Endodermal cell (in vitro differentiated cells): Measurements from ENCODE around the gene PRRG2. TPM values are rescaled to one million over a fixed set of nuclear protein-coding genes. Genes with fewer than 3 reads are reported as not detected.

Experiments used
- DNase-seq: peaks from one replicate; pipeline ENCODE4 v3.0.0-alpha.2; 2017
- H3K27ac ChIP-seq: 2 replicates; pipeline ENCODE4 v1.5.1; 2013; ENCODE audit warnings: mild to moderate bottlenecking, low read depth, low read length, moderate library complexity
- H3K27me3 ChIP-seq: 2 replicates; pipeline ENCODE4 v1.6.1; 2013; ENCODE audit warnings: mild to moderate bottlenecking, low read length, moderate library complexity; ENCODE audit not compliant: insufficient read depth, control insufficient read depth, poor library complexity, severe bottlenecking
- H3K36me3 ChIP-seq: 2 replicates; pipeline ENCODE4 v1.7.0; 2013; ENCODE audit warnings: mild to moderate bottlenecking, low read length, moderate library complexity; ENCODE audit not compliant: control insufficient read depth, insufficient read depth
- H3K4me1 ChIP-seq: one replicate; pipeline ENCODE4 v1.7.0; 2013; ENCODE audit warnings: low read length; ENCODE audit not compliant: control insufficient read depth, insufficient read depth
- H3K4me3 ChIP-seq: 2 replicates; pipeline ENCODE4 v1.5.1; 2013; ENCODE audit warnings: mild to moderate bottlenecking, low read length, moderate library complexity
- H3K9ac ChIP-seq: 2 replicates; pipeline ENCODE4 v1.6.1; 2013; ENCODE audit warnings: mild to moderate bottlenecking, low read length, moderate library complexity; ENCODE audit not compliant: poor library complexity, severe bottlenecking; ENCODE audit errors: extremely low read depth
- H3K9me3 ChIP-seq: 2 replicates; pipeline ENCODE4 v1.6.1; 2013; ENCODE audit warnings: mild to moderate bottlenecking, low read length, moderate library complexity; ENCODE audit not compliant: control insufficient read depth
- H3K27ac Mint-ChIP-seq: 2 replicates; pipeline ENCODE4 v1.8.0; 2020; ENCODE audit warnings: mixed read lengths
- H3K27me3 Mint-ChIP-seq: 2 replicates; pipeline ENCODE4 v1.8.0; 2021; ENCODE audit warnings: mild to moderate bottlenecking, mixed read lengths; ENCODE audit not compliant: insufficient read depth
- H3K36me3 Mint-ChIP-seq: 2 replicates; pipeline ENCODE4 v1.8.0; 2020; ENCODE audit warnings: low read depth, mixed read lengths
- H3K4me1 Mint-ChIP-seq: 2 replicates; pipeline ENCODE4 v1.8.0; 2020; ENCODE audit warnings: mixed read lengths
- H3K4me3 Mint-ChIP-seq: 2 replicates; pipeline ENCODE4 v1.8.0; 2020; ENCODE audit warnings: mild to moderate bottlenecking, moderate library complexity, mixed read lengths
- H3K9me3 Mint-ChIP-seq: 2 replicates; pipeline ENCODE4 v1.8.0; 2020; ENCODE audit warnings: mild to moderate bottlenecking, mixed read lengths
- WGBS, 2 experiments: methylation state at CpG; one replicate each; pipeline versions ENCODE4 v1.1.5 to v1.1.7; 2013; ENCODE audit warnings: missing lambda C conversion rate in 2 of 2, mixed read lengths in 1 of 2; ENCODE audit not compliant: insufficient coverage in 1 of 2, insufficient read length in 1 of 2; 5-methylcytosine and 5-hydroxymethylcytosine counted together
- total RNA-seq, 2 donors: library from RNA; stranded (reverse); fragmentation: NEBNext Ultra II Directional in 1 of 2; extraction: Animal tissue kit (Norgen Biotek cat#: 25700) in 1 of 2; gene quantifications; 2 replicates in 1 of 2; 3 replicates in 1 of 2; pipeline ENCODE4 v1.2.1, GENCODE V29; 2021
- TF ChIP-seq, protein P1 (sequence below): fragments of 200-600 bp; sonication (generic); conservative IDR thresholded peaks from 2 replicates; pipeline ENCODE4 v1.5.0; 2021; ENCODE audit warnings: antibody characterized with exemption, mild to moderate bottlenecking

The PRRG2 gene
- total RNA-seq, 2 donors from 2014 or later: 3.7 to 6.9 TPM

DNA sequence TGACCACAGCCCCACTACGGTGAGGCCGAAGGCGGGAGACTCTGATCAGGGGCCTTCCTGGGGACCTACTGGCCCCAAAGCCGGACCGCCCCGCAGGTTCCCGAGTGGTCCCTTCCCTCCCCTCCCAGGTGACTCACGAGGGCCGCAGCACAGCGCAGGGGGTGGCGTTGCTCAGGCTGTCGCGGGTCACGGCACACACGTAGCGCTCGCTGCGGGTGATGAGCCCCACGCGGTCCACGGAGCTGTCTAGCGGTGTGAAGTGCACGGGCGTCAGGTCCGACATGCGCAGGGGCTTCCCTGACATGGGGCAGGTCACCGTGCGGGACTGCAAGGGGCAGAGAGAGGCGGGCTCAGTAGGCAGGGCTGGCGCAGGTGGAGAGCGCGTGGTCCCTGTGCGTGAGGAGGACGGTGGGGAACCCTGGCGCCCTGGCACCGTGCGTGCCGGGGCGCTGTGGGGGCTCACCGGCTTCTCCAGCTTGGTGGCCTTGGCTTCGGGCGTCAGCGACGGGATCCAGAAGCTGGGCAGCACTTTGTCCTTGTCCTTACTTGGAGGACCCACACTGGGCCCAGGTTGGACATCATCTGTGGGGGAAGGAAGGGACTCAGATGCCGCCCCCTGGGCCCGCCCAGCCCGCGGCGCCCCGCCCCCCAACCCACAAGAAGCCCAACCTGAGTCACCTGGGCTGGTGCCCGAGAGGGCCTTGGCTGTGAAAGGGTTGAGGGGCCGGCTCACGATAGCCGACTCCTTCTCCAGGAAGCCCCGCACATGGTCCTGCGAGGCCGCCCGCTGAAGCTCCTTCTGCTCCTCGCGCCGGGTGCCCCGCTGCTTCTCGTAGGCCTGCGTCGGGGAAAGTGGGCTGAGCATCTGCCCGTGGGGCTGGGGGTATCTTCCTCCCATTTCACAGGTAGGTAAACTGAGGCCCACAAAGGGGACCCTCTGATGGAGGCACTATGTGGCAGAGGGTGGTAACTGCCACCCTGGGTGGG lies 24.4 kb upstream of the PRRG2 start:
- H3K36me3 ChIP-seq: peaks cover 50% of the 10 kb centered on the region
- no peak overlapping the region for H3K4me3 ChIP-seq
- no peak overlapping the region for H3K9ac ChIP-seq
- WGBS, 2 experiments: 74 to 79% methylated on average over 22 to 66 of the region's 66 CpGs
- Mint-ChIP-seq H3K9me3 (no peaks in the 10 kb centered on the region), H3K27ac (peak overlapping the region; percentile 70), H3K36me3 (peaks cover 55% of the 10 kb centered on the region), H3K4me3 (peak overlapping the region; percentile 44), H3K4me1 (peaks cover 2% of the 10 kb centered on the region), H3K27me3 (no peaks in the 10 kb centered on the region)
- no peaks in the 10 kb centered on the region for H3K4me1 ChIP-seq
- H3K27ac ChIP-seq: peak overlapping the region; percentile 44
- no peaks in the 10 kb centered on the region for H3K9me3 ChIP-seq
- no peaks in the 10 kb centered on the region for H3K27me3 ChIP-seq
- DNase-seq: peak; percentile 92
- TF ChIP-seq, protein P1, sequence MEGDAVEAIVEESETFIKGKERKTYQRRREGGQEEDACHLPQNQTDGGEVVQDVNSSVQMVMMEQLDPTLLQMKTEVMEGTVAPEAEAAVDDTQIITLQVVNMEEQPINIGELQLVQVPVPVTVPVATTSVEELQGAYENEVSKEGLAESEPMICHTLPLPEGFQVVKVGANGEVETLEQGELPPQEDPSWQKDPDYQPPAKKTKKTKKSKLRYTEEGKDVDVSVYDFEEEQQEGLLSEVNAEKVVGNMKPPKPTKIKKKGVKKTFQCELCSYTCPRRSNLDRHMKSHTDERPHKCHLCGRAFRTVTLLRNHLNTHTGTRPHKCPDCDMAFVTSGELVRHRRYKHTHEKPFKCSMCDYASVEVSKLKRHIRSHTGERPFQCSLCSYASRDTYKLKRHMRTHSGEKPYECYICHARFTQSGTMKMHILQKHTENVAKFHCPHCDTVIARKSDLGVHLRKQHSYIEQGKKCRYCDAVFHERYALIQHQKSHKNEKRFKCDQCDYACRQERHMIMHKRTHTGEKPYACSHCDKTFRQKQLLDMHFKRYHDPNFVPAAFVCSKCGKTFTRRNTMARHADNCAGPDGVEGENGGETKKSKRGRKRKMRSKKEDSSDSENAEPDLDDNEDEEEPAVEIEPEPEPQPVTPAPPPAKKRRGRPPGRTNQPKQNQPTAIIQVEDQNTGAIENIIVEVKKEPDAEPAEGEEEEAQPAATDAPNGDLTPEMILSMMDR: no peak

DNA sequence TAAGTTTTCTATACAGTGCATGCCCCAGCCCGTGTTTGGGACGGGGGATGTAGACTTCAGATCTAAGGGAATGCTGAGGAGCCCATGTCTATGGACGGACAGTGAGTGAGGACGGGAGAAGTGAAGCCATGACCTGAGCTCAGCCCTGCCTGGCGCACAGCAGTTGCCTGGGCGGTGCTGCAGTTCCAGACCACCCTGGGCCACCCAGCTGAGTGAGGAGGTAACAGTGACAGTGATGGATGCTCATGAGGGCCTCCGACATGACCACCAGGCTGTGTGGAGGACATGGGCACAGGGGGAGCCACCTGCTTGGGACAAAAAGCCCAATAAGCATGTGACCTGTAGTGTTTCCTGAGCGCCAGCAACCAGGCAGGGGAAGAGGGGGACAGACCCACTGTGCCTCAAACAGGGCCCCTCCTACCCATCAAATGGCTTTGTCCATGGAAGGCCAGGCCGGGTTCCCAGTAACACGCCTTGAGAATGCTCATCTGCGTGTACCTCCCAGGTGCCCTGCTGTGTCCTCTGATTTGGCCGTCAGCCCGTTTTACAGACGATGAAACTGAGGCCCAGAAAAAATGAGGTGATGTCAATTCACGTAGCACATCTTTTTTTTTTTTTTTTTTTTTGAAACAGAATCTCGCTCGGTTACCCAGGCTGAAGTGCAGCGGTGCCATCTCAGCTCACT lies 23.3 kb upstream of the PRRG2 start:
- no peak overlapping the region for H3K27ac ChIP-seq
- Mint-ChIP-seq H3K27me3 (no peaks in the 10 kb centered on the region), H3K27ac (no peak overlapping the region), H3K9me3 (no peaks in the 10 kb centered on the region), H3K36me3 (peaks cover 53% of the 10 kb centered on the region), H3K4me3 (no peak overlapping the region), H3K4me1 (peaks cover 2% of the 10 kb centered on the region)
- no peaks in the 10 kb centered on the region for H3K9me3 ChIP-seq
- TF ChIP-seq, protein P1: no peak
- H3K4me1 ChIP-seq: no peaks in the 10 kb centered on the region
- H3K27me3 ChIP-seq: no peaks in the 10 kb centered on the region
- peaks cover 50% of the 10 kb centered on the region for H3K36me3 ChIP-seq
- no peak overlapping the region for H3K4me3 ChIP-seq
- WGBS, 2 experiments: 90 to 99% methylated on average over 12 to 18 of the region's 18 CpGs
- H3K9ac ChIP-seq: no peak overlapping the region
- DNase-seq: no peak

DNA sequence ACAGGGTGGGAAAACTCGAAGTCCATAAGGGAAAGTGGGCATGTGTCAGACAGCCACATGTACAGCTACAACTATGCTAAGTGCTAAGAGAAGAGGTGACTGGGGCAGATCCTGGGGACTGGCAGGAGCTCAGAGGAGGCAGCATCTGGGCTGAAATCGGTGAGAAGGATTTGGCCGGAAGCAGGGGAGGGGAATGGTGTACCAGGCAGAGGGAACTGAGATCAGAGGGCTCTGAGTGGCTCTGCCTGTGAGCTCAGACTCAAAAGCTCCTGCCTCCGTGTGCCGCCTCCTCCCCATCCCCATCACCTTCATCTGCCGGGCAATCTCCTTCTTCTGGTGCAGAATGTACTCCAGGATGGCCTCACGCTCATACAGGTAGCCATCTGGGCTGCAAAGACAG lies 22.5 kb upstream of the PRRG2 start:
- Mint-ChIP-seq H3K4me3 (no peak overlapping the region), H3K9me3 (no peaks in the 10 kb centered on the region), H3K27me3 (no peaks in the 10 kb centered on the region), H3K36me3 (peaks cover 52% of the 10 kb centered on the region), H3K4me1 (peaks cover 2% of the 10 kb centered on the region), H3K27ac (no peak overlapping the region)
- Histone ChIP-seq H3K27ac (no peak overlapping the region), H3K9ac (no peak overlapping the region), H3K27me3 (no peaks in the 10 kb centered on the region), H3K9me3 (no peaks in the 10 kb centered on the region), H3K4me3 (no peak overlapping the region), H3K36me3 (peaks cover 50% of the 10 kb centered on the region), H3K4me1 (no peaks in the 10 kb centered on the region)
- TF ChIP-seq, protein P1: no peak
- no peak for DNase-seq
- WGBS, 2 experiments: 92 to 100% methylated on average over 4 to 7 of the region's 7 CpGs
